ENCODE data around the gene NDRG3. TPM values are rescaled to one million over a fixed set of nuclear protein-coding genes. Genes with fewer than 3 reads are reported as not detected.

NDRG3 gene
- total RNA-seq, 1 experiment from 2014 or later = 23.6 TPM

DNA sequence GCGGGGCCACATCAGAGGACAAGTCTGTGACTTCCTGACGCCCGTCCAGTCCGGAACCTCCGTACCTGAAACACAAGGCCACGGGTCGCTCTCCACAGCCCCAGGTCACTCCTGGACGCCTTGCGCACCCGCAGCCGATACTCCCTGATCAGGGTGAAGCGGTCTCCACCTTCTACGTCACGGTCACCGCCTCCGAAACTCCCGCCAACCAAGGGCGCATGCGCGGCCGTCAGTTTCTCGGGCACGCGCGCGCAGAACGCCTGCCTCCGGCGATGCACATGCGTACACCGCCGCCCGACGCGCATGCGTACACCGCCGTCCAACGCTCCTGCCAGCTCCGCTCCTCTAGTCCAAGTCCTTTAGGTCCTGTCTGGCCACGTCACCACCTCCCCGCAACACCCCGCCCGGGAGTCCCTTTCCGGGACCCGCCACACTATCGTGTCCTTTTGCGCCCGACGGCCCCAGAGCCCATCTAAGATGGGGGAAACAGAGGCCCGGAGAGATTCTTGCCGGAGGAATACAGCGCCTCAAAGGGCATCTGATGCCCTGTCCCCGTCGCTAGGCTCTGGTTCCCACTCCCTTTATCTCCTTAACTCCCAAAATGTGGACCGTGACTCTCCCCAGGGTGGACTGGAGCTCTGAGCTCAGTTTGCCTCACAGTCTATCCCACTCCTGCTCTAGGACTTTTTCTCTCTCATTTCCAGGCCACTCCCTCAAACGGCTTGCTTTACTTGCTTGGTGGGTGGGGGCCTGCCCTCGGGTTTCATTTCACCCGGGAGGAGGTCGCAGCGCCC, 27.9 kb upstream of the NDRG3 start, which contains the start of gene DSN1:
Gene DSN1, minus strand, starts transcription at position 167 of the 794 bp plus-strand sequence. CDS start 2,305 bp downstream, outside the sequence.
- TF ChIP-seq, protein P1, sequence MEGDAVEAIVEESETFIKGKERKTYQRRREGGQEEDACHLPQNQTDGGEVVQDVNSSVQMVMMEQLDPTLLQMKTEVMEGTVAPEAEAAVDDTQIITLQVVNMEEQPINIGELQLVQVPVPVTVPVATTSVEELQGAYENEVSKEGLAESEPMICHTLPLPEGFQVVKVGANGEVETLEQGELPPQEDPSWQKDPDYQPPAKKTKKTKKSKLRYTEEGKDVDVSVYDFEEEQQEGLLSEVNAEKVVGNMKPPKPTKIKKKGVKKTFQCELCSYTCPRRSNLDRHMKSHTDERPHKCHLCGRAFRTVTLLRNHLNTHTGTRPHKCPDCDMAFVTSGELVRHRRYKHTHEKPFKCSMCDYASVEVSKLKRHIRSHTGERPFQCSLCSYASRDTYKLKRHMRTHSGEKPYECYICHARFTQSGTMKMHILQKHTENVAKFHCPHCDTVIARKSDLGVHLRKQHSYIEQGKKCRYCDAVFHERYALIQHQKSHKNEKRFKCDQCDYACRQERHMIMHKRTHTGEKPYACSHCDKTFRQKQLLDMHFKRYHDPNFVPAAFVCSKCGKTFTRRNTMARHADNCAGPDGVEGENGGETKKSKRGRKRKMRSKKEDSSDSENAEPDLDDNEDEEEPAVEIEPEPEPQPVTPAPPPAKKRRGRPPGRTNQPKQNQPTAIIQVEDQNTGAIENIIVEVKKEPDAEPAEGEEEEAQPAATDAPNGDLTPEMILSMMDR (conservative IDR thresholded peaks at IDR 0.05) = no peak; the same call in 2 of the 3 replicates
- DNase-seq = peak; percentile 98
- Histone ChIP-seq H2BK15ac (ENCODE audit: low read depth, low read length) (no peak within 1 kb of the TSS; the same call in 1 of the 2 replicates), H2BK120ac (ENCODE audit: low read depth, low read length, poor library complexity, severe bottlenecking) (no peak within 1 kb of the TSS), H3K18ac (ENCODE audit: insufficient read length, low read depth, low read length) (peak within 1 kb of the TSS; percentile 97), H3K79me2 (ENCODE audit: insufficient read depth, low read length) (no peaks in the 10 kb centered on the region), H4K91ac (ENCODE audit: insufficient read length, low read depth, low read length) (no peak within 1 kb of the TSS), H3K23ac (ENCODE audit: insufficient read length, low read depth, low read length) (no peak within 1 kb of the TSS), H4K8ac (replicated peaks; ENCODE audit: insufficient read length, low read depth, low read length) (no peak within 1 kb of the TSS), H3K23me2 (ENCODE audit: insufficient read length, low read depth, low read length, poor library complexity, severe bottlenecking) (peaks cover 11% of the 10 kb centered on the region), H4K5ac (ENCODE audit: insufficient read length, low read depth, low read length) (no peak within 1 kb of the TSS), H3K27ac (ENCODE audit: insufficient read length, low read depth, low read length) (no peak within 1 kb of the TSS), H3K79me1 (ENCODE audit: insufficient read depth, low read depth, low read length, poor library complexity, severe bottlenecking) (no peaks in the 10 kb centered on the region), H3K27me3 (ENCODE audit: insufficient read depth, low read length) (no peaks in the 10 kb centered on the region), H3T11ph (ENCODE audit: low read length) (no peak within 1 kb of the TSS), H3K9ac (ENCODE audit: extremely low read depth, insufficient read length, low read length) (peak within 1 kb of the TSS; percentile 88), H2BK20ac (ENCODE audit: low read depth, low read length, poor library complexity, severe bottlenecking) (no peak within 1 kb of the TSS), H2AFZ (ENCODE audit: low read length) (peak within 1 kb of the TSS; percentile 86), H3K4me2 (ENCODE audit: insufficient read depth, insufficient read length, low read length) (peak within 1 kb of the TSS; percentile 93), H2AK5ac (ENCODE audit: insufficient read length, low read length) (no peak within 1 kb of the TSS), H3K4me1 (ENCODE audit: insufficient read depth, low read length) (no peaks in the 10 kb centered on the region; the same call in 1 of the 2 replicates), H3K14ac (ENCODE audit: insufficient read depth, low read length) (peak within 1 kb of the TSS; percentile 98), H2BK5ac (ENCODE audit: insufficient read length, low read length) (no peak within 1 kb of the TSS), H4K20me1 (ENCODE audit: control insufficient read depth, insufficient read depth, insufficient read length) (no peaks in the 10 kb centered on the region), H3K4ac (ENCODE audit: low read depth, low read length) (no peak within 1 kb of the TSS), H3K9me3 (ENCODE audit: control insufficient read depth, low read depth, low read length) (no peaks in the 10 kb centered on the region), H3K56ac (ENCODE audit: insufficient read length, low read depth, low read length) (no peak within 1 kb of the TSS), H2BK12ac (ENCODE audit: insufficient read length, low read depth, low read length) (no peak within 1 kb of the TSS)
- peaks cover 0 to 21% (median 17%) of the 10 kb centered on the region in 3 experiments for H3K36me3 Mint-ChIP-seq (ENCODE audit: insufficient read depth in 1 of 3, low read depth in 3 of 3)
- no peaks in the 10 kb centered on the region; the same call in none of the 2 replicates for H3K27me3 Mint-ChIP-seq (ENCODE audit: low read depth)
- WGBS (ENCODE audit: extremely low coverage, insufficient read length, low lambda C conversion rate) = no CpG with 5 or more reads among the region's 61 CpGs
- H3K9me3 Mint-ChIP-seq = peaks cover 0 to 1% of the 10 kb centered on the region in 2 experiments; a peak in 2 of 5 replicates
- peak within 1 kb of the TSS; percentile 85 to 92 for H3K4me3 Mint-ChIP-seq
- peaks cover 30% of the 10 kb centered on the region in 2 experiments for H3K4me1 Mint-ChIP-seq
- peak within 1 kb of the TSS; percentile 98 to 99 (median 99) for H3K27ac Mint-ChIP-seq
